Esophagus muscularis mucosa (tissue), 4 donors: Measurements from ENCODE around the gene TNRC6C.

Experiments
- CTCF ChIP-seq, 3 experiments: fragments of 200-600 bp in 2 of 3; fragments of 450-650 bp in 1 of 3; sonication (generic) in 2 of 3; IDR thresholded peaks; one replicate each; pipeline ENCODE4 v1.5.1; 2017 to 2019; ENCODE audit warnings: antibody characterized with exemption in 3 of 3, mild to moderate bottlenecking in 2 of 3, moderate library complexity in 1 of 3
- EP300 ChIP-seq: sonication (generic); formaldehyde crosslinking; IDR thresholded peaks from one replicate; pipeline ENCODE4 v1.6.1; 2017; ENCODE audit warnings: antibody characterized with exemption
- POLR2AphosphoS5 ChIP-seq, 2 donors: sonication (generic); formaldehyde crosslinking; IDR thresholded peaks; one replicate each; pipeline ENCODE4 v1.6.1; 2017; ENCODE audit warnings: antibody characterized with exemption in 2 of 2

GRCh38 chr17:77914385-77915254, 43.9 kb upstream of the TNRC6C start:
- no peak for TF ChIP-seq EP300
- no peak for TF ChIP-seq CTCF (IDR thresholded peaks at IDR 0.05)
- TF ChIP-seq POLR2AphosphoS5 (IDR thresholded peaks at IDR 0.05), result no peak
